PC-3 (cell line): ENCODE results near the gene YIF1A. TPM values are rescaled to one million over a fixed set of nuclear protein-coding genes. Genes with fewer than 3 reads are reported as not detected.

Experiments
- ATAC-seq: fragments of 200-7000 bp; cut with Tn5 transposase; 2 replicates; pipeline ENCODE4 v1.9.1; 2020; ENCODE audit warnings: mild to moderate bottlenecking, moderate library complexity
- BruUV-seq: library from RNA; stranded (reverse); fragments of 400-500 nt; replicated peaks from 2 replicates; lab custom pipeline; 2021; lab: Mats Ljungman, UMichigan
- CTCF ChIA-PET: fragments of 300-600 bp; sonication (Branson Sonifier 250); formaldehyde crosslinking; loops from one replicate; lab custom pipeline; 2022; ENCODE audit warnings: antibody characterized with exemption; lab: Charles Lee
- POLR2A ChIA-PET: fragments of 300-600 bp; sonication (Branson Sonifier 250); formaldehyde crosslinking; loops from one replicate; lab custom pipeline; 2022; ENCODE audit warnings: antibody characterized with exemption; ENCODE audit not compliant: unreplicated experiment; lab: Charles Lee
- DNase-seq: peaks from one replicate; pipeline ENCODE4 v3.0.0-alpha.2; 2015
- H2AFZ ChIP-seq: fragments of 300-600 bp; sonication (generic); 2 replicates; pipeline ENCODE4 v1.6.0; 2016; ENCODE audit warnings: antibody characterized with exemption, low read length
- H3F3A ChIP-seq: fragments of 300-600 bp; sonication (generic); one replicate; pipeline ENCODE4 v1.6.0; 2017; ENCODE audit warnings: antibody characterized with exemption, low read length, control low read depth, mild to moderate bottlenecking; ENCODE audit not compliant: unreplicated experiment
- H3K27ac ChIP-seq: fragments of 300-600 bp; sonication (generic); 2 replicates; pipeline ENCODE4 v1.5.1; 2016; ENCODE audit warnings: mild to moderate bottlenecking, low read length
- H3K27me3 ChIP-seq: fragments of 300-600 bp; sonication (generic); 2 replicates; pipeline ENCODE4 v1.6.1; 2016; ENCODE audit warnings: low read length, mixed read lengths
- H3K36me3 ChIP-seq: fragments of 300-600 bp; sonication (generic); 2 replicates; pipeline ENCODE4 v1.6.1; 2016; ENCODE audit warnings: low read depth, mixed run types, low read length, mixed read lengths
- H3K4me1 ChIP-seq: fragments of 300-600 bp; sonication (generic); 2 replicates; pipeline ENCODE4 v1.5.1; 2016; ENCODE audit warnings: low read length; ENCODE audit not compliant: insufficient read depth
- H3K4me2 ChIP-seq: fragments of 300-600 bp; sonication (generic); 2 replicates; pipeline ENCODE4 v1.6.0; 2016; ENCODE audit warnings: low read length
- H3K4me3 ChIP-seq: fragments of 300-600 bp; sonication (generic); 2 replicates; pipeline ENCODE4 v1.5.1; 2016; ENCODE audit warnings: mild to moderate bottlenecking, low read length, mixed read lengths
- H3K79me2 ChIP-seq: fragments of 300-600 bp; sonication (generic); 2 replicates; pipeline ENCODE4 v1.6.1; 2017; ENCODE audit warnings: low read length, mixed read lengths
- H3K9ac ChIP-seq: fragments of 300-600 bp; sonication (generic); 2 replicates; pipeline ENCODE4 v1.6.0; 2016; ENCODE audit warnings: mild to moderate bottlenecking, low read length
- H3K9me2 ChIP-seq: fragments of 300-600 bp; sonication (generic); replicated peaks from 2 replicates; pipeline ENCODE4 v1.6.1; 2016; ENCODE audit warnings: mixed run types, low read length, mixed read lengths
- H3K9me3 ChIP-seq: fragments of 300-600 bp; sonication (generic); 2 replicates; pipeline ENCODE4 v1.6.1; 2016; ENCODE audit warnings: low read length, mixed read lengths
- H4K20me1 ChIP-seq: fragments of 300-600 bp; sonication (generic); 2 replicates; pipeline ENCODE4 v1.6.1; 2016; ENCODE audit warnings: low read length, mixed read lengths
- EZH2 ChIP-seq: fragments of 300-600 bp; sonication (generic); IDR thresholded peaks from one replicate; pipeline ENCODE4 v1.6.1; 2017; ENCODE audit warnings: antibody characterized with exemption, mild to moderate bottlenecking, low read length; ENCODE audit not compliant: unreplicated experiment
- EZH2phosphoT487 ChIP-seq: fragments of 300-600 bp; sonication (generic); IDR thresholded peaks from 2 replicates; pipeline ENCODE4 v1.6.1; 2018; ENCODE audit warnings: mild to moderate bottlenecking, antibody characterized with exemption, low read length, borderline replicate concordance
- intact Hi-C: fragments of 100-400 bp; cut with micrococcal nuclease; formaldehyde crosslinking; loops from 2 replicates; pipeline ENCODE4 v1.9.0; 2023
- total RNA-seq: library from RNA; depleted of rRNA; stranded (reverse); fragments of >200 nt; gene quantifications from 2 replicates; pipeline ENCODE4 v1.2.3, GENCODE V29; 2014
- TF ChIP-seq, protein P1 (sequence below): fragments of 300-600 bp; sonication (generic); conservative IDR thresholded peaks from 2 replicates; pipeline ENCODE4 v1.5.1; 2017; ENCODE audit warnings: antibody characterized with exemption, low read depth, mild to moderate bottlenecking, low read length

The YIF1A gene
- total RNA-seq, 1 experiment from 2014 or later, result 236 TPM

DNA sequence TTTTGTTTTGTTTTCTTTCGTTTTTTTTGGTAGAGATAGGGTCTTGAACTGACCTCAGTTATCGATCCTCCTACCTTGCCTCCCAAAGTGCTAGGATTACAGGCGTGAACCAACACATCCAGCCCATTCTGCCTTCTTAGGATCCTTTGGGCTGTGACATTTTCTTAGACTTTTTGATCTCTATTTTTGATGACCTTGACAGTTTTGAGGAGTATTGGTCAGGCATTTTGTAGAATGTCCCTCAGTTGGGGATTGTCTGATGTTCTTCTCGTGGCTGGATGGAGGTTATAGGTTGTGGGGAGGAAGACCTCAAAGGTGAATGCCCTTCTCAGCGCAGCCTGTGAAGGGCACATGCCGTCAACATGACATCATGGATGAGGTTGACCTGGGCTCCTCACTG is 40.0 kb downstream of the YIF1A start:
- Histone ChIP-seq H3K9me3 (no peaks in the 10 kb centered on the region), H2AFZ (no peak overlapping the region), H4K20me1 (no peaks in the 10 kb centered on the region), H3K4me2 (no peak overlapping the region), H3K9ac (no peak overlapping the region), H3K9me2 (no peaks in the 10 kb centered on the region), H3K4me1 (no peaks in the 10 kb centered on the region), H3K36me3 (no peaks in the 10 kb centered on the region), H3K4me3 (no peak overlapping the region), H3K79me2 (no peaks in the 10 kb centered on the region), H3K27ac (no peak overlapping the region), H3F3A (no peaks in the 10 kb centered on the region), H3K27me3 (no peaks in the 10 kb centered on the region)
- intact Hi-C loops, result no loop called here
- CTCF ChIA-PET, result no interaction called here
- POLR2A ChIA-PET, result no interaction called here
- BruUV-seq, result no TSS peak
- no peak for ATAC-seq
- TF ChIP-seq, protein P1, sequence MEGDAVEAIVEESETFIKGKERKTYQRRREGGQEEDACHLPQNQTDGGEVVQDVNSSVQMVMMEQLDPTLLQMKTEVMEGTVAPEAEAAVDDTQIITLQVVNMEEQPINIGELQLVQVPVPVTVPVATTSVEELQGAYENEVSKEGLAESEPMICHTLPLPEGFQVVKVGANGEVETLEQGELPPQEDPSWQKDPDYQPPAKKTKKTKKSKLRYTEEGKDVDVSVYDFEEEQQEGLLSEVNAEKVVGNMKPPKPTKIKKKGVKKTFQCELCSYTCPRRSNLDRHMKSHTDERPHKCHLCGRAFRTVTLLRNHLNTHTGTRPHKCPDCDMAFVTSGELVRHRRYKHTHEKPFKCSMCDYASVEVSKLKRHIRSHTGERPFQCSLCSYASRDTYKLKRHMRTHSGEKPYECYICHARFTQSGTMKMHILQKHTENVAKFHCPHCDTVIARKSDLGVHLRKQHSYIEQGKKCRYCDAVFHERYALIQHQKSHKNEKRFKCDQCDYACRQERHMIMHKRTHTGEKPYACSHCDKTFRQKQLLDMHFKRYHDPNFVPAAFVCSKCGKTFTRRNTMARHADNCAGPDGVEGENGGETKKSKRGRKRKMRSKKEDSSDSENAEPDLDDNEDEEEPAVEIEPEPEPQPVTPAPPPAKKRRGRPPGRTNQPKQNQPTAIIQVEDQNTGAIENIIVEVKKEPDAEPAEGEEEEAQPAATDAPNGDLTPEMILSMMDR, result no peak
- TF ChIP-seq EZH2 (no peak), EZH2phosphoT487 (no peak)
- no peak for DNase-seq

GRCh38 chr11:66247801-66248200 is 41.1 kb downstream of the YIF1A start:
- no peak overlapping the region for H3K4me3 ChIP-seq
- no peaks in the 10 kb centered on the region for H3F3A ChIP-seq
- no peaks in the 10 kb centered on the region for H3K27me3 ChIP-seq
- DNase-seq (no peak), ATAC-seq (peak; percentile 72)
- no peaks in the 10 kb centered on the region for H3K9me2 ChIP-seq
- no TSS peak for BruUV-seq
- H3K9ac ChIP-seq, result no peak overlapping the region
- H3K4me2 ChIP-seq, result no peak overlapping the region
- H3K9me3 ChIP-seq, result no peaks in the 10 kb centered on the region
- H2AFZ ChIP-seq, result no peak overlapping the region
- H3K27ac ChIP-seq, result no peak overlapping the region
- ChIA-PET CTCF (no interaction called here), POLR2A (no interaction called here)
- H3K79me2 ChIP-seq, result no peaks in the 10 kb centered on the region
- TF ChIP-seq, protein P1, result no peak
- TF ChIP-seq EZH2phosphoT487 (no peak), EZH2 (no peak)
- H4K20me1 ChIP-seq, result no peaks in the 10 kb centered on the region
- H3K36me3 ChIP-seq, result no peaks in the 10 kb centered on the region
- no peaks in the 10 kb centered on the region for H3K4me1 ChIP-seq
- intact Hi-C loops, result no loop called here

- CTCF ChIA-PET, result no interaction called here
- H3F3A ChIP-seq, result no peaks in the 10 kb centered on the region
Observed at GRCh38 chr11:66247295-66247694, 41.6 kb downstream of the YIF1A start.

More at GRCh38 chr11:66247295-66247694, 41.6 kb downstream of the YIF1A start:
- Histone ChIP-seq H3K9me3 (no peaks in the 10 kb centered on the region), H3K4me2 (no peak overlapping the region), H3K79me2 (no peaks in the 10 kb centered on the region), H3K9ac (no peak overlapping the region), H3K27ac (no peak overlapping the region), H3K4me1 (no peaks in the 10 kb centered on the region), H3K9me2 (no peaks in the 10 kb centered on the region), H3K4me3 (no peak overlapping the region), H3K36me3 (no peaks in the 10 kb centered on the region; the same call in 1 of the 2 replicates), H2AFZ (no peak overlapping the region), H3K27me3 (no peaks in the 10 kb centered on the region), H4K20me1 (no peaks in the 10 kb centered on the region)
- POLR2A ChIA-PET, result no interaction called here
- DNase-seq (no peak), ATAC-seq (no peak)
- BruUV-seq, result no TSS peak
- intact Hi-C loops, result no loop called here
- TF ChIP-seq EZH2, result no peak
- no peak for TF ChIP-seq EZH2phosphoT487
- TF ChIP-seq, protein P1, result no peak
